Astrocyte of the hippocampus (primary cell): ENCODE data around the gene MAGEL2.

Source experiments
- DNase-seq: peaks from one replicate; pipeline ENCODE4 v3.0.0; 2011; ENCODE audit warnings: low read depth, low spot score

The MAGEL2 gene

DNA sequence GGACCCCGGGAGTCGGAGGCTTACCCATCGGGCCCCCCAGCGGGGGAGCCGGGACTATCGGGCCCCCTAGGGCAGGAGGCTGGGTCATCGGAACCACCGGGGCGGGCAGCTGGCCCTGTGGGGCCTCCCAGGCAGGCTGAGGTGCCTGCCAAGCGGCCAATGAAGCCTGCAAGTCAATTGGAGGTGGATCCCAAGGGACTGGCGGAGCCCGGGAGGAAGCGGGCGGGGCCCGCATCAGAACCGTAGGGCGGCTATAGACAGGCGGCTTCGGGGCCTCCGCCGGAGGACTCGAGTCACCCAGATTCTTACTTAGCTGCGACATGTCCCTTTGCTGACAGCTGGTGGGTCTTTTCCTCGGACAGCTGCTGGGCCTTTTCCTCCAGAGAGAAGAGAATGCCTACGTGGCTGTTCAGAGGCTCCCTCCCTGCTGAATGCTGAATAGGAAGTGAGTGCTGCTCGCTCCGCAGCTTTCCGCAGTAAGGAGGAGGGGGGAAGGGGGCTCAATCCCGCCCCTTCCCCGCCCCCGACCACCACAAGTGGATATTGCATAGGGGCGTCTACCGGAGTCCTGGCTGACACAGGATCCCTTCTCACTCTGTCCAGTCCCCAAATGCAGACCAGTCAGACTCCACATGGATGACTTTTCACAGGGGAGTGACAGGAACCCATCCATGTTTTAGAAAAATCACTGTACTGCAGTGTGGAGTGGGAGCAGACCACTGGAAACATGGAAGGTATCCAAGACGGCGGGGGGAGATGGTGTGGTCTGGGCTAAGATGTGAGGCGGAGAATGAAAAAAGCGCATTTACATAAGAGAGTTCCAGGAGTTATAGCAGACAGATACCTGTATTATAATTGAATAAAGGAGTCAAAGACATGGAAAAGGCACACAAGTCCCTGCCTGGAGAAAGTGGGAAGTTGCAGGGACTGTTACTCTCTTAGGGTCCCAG, at the start of gene MAGEL2:
MAGEL2 (minus strand) TSS at position 447 of the 950 bp plus-strand sequence; CDS start at position 322, 125 bp downstream.
- peak; percentile 61 for DNase-seq

DNA sequence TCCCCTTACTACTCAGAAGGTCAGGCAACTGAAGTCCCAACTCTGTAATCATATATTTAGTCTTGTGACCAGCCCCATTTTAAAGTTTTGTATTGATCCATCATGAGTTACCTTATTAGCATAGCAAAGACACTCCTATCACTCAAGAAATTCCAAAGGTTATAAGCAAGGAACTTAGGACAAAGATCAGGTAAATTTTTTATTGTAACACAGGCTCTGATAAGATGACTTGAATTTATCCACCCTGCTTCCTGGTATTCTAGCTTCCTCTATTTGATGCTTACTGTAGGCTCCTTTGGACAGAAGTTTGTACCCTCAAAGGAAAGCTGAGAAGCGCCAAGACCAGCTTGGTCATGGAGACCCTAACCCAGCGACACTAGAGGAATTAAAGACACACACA, 47.6 kb upstream of the MAGEL2 start:
- DNase-seq, result no peak

DNA sequence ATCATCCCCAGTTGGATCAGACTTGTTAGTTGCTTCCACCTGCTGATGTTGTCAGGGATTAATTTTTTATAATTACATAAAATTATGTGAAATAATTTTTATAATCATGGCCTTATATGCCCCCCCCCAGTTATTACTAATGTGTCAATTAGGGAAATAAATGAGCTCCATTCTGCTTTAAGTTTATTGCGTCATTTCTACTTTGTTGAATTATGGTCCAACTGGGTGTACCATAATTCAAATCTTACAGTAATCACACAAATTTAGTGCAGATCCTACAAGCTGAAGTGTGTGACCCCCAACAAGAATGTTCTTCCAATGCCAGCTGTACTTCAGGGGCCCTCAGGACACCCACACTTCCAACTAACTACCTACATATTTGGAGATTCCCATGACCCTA, 46.9 kb upstream of the MAGEL2 start:
- DNase-seq, result no peak

DNA sequence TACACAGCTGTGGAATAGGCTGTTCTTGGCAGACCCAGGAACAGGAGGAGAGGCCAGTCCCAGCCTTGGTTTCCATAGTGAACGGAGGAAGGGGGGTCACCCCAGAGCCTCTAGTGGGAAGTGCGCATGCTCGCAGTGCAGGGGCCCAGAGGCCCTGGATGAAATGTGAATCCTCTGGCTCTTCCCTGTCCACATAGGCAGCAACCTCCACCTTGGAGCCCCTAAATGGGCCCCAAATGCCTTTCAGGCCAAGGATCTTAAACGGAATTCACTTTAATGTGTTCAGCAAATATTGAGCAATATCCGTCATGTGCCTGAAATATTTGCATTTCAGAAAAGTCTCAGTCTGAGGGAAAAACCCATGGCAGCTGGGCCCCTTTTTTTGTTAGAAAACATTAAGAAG, 42.8 kb upstream of the MAGEL2 start:
- peak; percentile 36 for DNase-seq

DNA sequence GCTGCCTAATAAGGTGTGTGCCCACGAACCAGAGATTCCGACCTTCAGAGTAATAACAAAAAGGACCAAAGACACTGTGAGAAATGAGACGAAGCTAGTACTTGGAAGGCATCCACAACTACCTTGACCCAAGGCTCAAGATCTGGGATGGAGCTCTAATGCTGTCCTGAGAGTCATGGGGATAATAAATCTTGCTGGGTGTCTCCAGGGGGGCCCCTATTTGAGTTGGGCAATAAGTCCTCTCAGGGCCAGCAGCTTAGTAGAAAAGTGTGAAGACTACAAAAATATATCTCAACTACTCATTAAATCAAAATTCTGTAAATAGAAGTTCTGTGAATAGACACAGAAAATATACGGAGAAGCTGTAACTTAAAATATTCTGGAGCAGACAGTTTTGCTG, 42.3 kb upstream of the MAGEL2 start:
- DNase-seq, result no peak

DNA sequence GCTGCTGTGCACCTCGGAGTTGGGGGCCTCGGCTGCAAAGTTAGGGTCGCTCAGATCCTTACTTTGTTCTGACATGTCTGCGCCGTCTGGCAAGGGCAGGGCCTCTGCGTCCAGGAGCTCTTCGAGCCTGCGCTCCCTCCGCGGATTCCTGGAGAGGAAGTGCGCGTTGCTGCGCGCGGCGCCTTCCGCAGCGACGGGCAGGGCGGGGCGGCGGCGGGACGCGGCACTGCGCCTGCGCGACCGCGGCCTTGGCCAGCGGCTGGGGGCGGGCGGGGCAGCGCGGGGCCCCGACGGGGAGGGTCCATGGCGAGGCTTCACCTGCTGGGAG, 39.4 kb upstream of the MAGEL2 start, which contains the start of gene NDN:
NDN (minus strand) TSS at position 163 of the 328 bp plus-strand sequence; CDS start at position 75, 88 bp downstream.
- DNase-seq, result peak; percentile 82

DNA sequence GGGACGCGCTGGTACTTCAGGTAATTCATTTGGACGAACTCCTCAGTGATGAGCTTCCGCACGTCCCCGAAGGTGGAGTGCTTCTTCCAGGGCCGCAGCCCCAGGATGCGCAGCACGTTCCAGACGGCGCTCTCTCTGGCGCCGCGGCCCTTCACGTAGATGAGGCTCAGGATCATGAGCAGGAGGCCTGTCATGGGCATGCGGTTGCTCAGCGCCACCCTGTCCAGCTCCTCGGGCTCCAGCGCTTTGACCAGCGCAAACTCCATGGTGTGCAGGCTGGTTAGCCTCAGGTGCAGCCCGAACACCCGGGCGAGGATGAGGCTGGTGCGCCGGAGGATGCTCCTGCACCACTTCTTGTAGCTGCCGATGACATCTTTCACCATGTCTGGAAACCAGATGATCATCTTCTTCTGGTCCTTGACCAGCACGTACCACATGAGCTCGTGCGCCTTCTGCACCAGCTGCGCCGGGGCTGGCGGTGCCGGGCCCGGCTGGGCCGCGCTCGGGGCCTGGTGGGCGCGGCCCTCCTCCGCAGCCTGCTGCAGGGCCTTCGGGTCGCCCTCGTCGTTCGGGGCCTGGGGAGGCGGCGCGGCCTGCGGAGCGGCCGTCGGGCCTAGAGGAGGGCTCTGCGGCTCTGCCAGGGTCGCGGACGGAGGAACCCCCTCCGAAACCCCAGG, 38.9 kb upstream of the MAGEL2 start:
- DNase-seq, result peak; percentile 44

DNA sequence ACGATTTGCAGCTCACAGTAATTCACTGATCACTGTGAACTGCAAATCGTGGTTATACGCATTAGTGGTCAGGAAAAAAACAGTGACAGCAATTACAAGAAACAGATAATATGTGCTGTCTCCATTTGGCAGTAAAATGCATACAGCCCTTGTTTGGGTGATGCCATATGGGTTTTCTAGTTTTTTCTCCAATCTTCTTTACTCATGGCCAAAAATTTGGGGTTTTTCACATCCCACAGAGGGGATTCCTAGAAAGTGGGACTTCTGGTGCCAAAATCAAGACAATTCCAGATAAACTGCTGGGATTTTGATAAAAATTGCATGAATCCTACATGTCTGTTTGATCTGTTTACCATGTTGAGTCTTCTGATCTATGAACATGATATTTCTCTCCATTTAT, 23.8 kb upstream of the MAGEL2 start:
- DNase-seq, result no peak

DNA sequence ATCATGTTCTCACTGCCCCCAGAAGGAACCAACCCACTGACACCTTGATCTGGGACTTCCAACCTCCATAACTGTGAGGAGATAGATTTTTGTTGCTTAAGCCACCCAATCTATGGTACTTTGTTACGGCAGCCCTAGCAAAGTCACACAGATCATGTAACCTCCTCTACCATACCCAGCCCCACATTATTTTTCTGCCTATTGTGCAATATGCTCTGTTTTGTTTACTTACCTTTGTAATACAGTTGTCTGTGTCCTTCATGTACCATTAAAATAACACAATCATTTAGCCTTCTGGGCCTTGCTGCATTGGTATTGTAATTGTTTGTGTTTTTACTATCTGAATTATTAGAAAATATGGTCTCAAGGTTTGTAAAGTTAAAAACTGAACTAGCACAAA, 23.3 kb upstream of the MAGEL2 start:
- no peak for DNase-seq

DNA sequence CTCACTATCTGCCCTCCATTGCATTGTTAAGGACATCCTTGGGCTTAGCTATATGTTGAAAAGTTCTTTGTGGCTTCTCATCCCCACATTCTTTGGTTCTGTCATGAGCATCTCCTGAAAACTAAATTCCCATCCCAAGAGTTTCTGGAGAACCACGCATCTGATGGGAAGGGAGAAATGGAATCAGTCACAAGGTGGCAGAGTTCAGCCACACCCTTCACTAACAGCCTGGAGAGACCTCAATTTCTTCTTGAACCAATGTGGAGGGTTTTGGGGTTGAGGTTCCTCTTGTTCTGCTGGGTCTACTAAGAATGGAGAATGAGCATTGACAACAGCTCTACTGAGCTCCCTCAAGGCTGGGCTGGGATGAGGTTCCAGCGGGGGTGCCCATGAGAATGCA, 15.6 kb upstream of the MAGEL2 start:
- no peak for DNase-seq

DNA sequence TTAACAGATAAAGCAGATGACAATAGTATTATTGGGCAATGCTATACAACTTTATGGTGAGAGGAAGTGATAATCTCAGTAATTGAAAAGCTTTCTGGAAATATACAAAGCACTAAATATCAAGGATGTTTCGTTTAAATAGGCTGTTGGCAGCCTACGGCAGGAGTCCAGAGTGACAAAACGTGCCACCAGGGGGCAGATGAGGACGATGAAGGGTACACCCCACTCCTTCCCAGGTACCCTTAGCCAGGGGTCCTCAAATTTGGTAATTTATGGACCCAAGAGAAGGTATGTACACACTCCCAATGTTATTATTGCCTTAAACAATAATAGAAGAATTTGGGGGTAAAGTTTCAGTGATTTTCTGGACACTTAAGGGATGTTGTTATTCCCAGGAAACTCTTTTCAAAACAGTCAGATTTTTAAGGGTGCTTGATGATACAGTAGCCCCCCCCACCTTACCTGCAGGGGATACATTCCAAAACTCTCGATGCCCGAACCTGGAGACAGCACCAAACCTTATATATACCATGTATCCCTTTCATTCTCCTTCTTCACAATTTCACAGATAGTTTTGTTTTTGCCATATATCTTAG, 1.4 kb upstream of the MAGEL2 start:
- peak; percentile 36 for DNase-seq

DNA sequence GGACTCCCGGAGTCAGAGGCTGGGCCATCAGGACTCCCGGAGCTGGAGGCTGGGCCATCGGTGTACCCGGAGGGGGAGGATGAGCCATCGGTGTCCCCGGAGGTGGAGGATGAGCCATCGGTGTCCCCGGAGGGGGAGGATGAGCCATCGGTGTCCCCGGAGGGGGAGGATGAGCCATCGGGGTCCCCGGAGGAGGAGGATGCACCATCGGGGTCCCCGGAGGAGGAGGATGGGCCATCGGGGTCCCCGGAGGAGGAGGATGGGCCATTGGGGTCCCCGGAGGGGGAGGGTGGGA, 719 bp downstream of the MAGEL2 start:
- no peak for DNase-seq

DNA sequence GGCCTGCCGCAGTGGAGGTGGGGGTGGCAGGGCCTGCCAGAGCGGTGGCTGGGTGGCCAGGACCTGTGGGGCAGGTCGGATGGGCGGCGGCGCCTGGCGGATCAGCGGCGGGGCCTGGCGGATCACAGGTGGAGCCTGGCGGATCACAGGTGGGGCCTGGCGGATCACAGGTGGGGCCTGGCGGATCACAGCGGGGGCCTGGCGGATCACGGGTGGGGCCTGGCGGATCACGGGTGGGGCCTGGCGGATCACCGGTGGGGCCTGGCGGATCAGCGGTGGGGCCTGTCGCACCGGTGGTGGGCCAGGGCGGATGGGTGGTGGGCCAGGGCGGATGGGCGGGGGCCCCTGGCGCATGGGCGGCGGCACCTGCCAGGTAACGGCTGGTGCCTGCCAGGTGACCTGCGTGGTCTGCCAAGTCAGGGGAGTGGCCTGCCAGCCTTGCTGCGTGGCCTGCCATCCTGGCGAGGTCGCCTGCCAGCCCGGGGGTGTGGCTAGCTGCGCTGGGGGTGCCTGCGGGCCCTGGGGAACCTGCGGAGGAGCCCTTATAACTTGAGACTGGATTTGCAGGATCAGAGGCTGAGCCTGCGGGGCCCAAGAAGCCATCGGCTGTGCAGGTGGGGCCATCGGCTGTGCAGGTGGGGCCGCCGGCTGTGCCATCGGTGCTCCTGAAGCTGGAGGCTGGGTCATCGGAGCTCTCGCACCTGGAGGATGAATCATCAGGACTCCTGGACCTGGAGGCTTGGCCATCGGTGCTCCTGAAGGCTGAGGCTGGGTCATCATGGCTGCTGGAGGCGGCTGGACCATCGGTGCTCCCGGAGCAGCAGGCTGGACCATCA, 1.3 kb downstream of the MAGEL2 start:
- DNase-seq, result no peak

DNA sequence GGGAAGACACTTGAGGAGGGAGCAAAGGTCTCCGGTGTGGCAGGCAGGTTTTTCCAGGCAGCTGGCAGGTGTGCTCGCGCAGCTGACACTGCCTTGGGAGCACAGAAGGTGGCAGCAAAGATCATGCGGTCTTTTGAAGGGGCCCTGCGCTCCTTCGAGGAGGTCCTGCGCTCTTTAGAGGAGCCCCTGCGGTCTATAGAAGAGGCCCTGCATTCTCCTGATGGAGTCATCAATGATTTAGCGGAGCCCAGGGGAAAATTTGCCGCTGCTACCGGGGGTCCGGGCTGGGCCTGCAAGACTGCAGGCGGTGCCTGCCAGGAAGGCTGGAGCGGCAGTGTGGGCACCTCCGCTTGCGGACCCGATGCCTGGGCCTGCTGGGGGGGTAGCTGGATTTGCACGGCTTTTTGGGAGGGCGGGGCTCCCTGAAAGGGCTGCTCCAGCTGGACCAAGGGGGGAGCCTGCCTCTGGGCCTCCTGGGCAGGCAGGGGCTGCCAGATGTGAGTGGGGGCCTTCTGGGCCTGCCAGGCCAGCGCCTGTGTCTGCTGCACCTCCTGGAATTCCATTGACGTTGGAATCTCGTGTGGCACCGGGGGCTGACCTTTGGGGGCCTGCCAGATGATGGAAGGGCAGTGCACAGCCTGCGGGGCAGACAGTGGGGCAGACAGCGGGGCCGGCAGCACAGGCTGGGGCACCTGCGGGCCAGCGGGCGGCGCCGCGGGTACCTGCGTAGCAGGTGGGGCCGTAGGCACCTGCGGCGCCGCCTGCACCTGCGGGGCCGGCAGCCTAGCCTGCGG, 2.1 kb downstream of the MAGEL2 start:
- no peak for DNase-seq

DNA sequence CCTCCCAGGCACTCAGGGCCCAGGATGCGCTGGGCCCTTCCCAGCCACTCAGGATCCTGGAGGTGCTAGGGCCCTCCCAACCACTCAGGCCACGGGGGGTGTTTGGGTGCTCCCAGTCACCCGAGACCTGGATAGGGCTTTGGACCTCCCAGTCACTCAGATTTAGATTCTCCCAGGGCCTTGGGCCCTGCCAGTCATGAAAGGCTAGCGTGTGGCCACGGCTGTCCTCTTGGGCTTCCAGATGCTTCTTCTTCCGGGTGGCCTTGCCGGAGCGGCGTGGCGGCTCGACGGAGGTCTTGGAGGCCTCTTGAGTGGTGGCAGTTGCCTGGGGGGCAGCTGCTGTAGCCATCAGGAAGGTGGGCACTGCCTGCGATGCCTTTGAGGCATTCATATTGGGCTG, 2.8 kb downstream of the MAGEL2 start:
- DNase-seq, result no peak

DNA sequence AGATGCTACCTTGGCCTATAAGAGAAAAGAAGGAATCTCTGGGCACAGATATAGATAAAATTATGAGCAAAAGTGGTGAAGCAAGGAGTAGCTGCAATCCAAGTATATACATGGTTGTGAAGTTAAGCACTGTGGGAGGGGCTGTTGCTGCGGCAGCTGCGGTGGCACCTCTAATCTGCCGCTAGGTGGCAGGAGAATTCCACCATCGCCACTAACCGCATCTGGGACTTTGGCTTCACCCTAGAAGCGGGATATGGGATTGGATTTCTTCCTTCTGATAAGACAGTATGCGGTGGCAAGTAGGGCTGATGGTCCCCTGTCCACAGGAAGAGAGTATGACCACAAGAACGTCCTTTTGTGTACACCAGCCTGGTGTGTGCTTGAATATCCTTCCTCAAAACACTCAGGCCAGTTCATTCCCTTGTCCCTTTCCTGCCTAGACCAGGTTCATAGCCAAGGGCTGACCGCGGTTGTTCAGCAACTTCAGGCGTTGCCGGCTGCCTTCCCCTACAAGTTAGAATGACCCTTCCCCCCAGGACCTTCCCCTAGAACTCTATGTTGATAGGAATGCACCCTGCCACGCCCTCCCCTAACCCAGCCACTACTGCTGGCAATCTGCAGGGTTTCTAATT, 5.1 kb downstream of the MAGEL2 start:
- DNase-seq, result peak; percentile 76

DNA sequence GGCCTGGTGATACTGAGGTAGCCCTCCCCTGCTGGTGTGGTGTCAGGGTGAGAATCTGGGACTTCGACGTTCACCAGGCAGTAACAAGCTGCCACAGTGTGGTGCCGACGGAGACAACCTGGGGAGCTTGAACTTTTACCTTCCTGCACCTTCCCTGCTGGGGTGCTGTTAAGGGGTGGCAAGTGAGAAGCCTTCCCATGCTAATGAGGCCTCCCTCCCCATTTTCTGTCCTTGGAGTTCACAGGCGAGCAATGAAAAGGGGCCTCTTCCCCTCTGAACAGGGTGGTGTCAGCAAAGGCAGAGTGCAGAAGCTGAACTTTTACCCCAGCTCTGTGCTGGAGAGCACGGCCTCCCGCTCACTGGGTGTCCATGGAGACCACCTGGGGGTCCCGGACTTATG, 13.5 kb downstream of the MAGEL2 start:
- DNase-seq, result no peak

DNA sequence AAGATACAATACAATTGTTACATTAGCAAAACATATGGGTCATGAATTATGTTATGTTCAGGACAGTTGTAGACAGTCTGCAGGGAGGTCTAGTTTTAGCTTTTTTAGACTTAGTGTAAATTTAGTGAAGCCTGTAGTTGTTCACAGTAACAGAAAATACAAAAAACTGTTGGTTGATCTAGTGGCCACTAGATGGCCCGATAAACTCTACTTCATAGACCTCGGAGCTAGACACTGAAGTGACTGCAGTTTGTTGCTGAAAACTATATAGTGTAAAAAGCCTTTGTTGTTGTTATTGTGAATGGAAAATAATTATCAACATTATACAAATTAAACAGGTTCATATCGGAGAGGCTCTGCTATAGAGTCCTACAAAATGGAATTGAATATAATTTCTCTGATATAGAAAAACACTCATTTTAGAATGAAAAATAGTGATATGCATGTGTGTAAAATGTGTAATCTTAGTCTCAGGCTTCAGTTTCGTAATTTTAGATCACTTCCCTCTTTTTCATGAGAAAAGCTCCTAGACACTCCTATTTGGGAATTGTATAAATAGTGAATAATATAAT, 18.3 kb downstream of the MAGEL2 start:
- DNase-seq, result no peak

DNA sequence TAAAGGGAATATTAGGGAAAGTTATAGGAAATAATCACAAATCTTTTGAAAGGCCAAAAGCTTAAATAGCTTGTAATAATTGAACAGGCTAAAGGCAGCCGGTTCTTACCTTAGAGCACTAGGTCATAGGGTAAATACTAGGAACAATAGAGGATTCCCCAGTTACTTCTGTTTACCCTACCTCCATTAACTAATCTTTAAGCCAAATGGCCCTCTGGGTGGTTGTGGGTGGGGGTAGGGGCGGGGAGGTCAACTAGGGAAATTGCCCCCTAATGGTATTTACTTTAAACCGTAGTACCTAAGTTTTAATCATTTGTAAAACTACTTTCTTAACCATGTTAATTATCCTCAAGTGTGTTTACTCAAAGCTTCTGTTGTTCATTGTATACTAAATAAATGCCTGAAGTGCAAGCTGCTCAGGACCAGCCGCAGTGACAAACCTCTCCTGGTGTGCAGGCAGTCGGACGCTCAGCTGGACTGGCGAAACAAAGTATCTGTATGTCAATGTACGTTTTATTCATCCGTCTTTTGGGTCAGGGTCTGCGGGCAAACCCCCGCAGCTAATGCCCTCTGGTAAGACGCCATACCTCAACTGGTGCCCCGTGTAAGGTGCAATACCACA, 18.9 kb downstream of the MAGEL2 start:
- no peak for DNase-seq

DNA sequence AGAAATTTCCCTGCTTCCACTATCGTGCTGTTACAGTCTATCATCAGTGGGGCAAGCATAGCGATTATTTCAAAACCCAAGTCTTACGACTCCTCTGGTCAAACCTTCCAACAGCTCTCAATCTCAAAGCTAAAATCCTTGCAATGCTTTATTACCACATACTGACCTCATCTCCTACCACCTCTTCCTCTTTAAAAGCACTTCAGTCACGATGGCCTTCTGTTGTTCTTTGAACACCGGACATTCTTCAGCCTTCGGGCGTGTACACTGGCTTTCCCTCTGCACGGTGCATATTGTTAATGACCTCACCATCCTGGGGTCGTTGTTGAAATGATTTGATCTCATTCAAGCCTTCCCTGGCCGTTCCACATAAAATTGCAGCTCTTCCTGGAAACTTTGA, 31.1 kb downstream of the MAGEL2 start:
- no peak for DNase-seq
